Lower leg skin (tissue), 4 donors: ENCODE data around the gene RBM20. TPM values are rescaled to one million over a fixed set of nuclear protein-coding genes. Genes with fewer than 3 reads are reported as not detected.

Experiments used
- DNase-seq, 2 donors: peaks; one replicate each; pipeline ENCODE4 v3.0.0-alpha.2; 2019; ENCODE audit warnings: low spot score in 2 of 2
- H3K4me3 ChIP-seq: fragments of 200-600 bp; sonication (generic); 2 replicates; pipeline ENCODE4 v1.5.1; 2017; ENCODE audit warnings: mild to moderate bottlenecking, low read depth; ENCODE audit not compliant: poor library complexity, severe bottlenecking
- POLR2A ChIP-seq, 2 donors: fragments of 450-650 bp; IDR thresholded peaks; one replicate each; pipeline ENCODE4 v1.6.1; 2016 to 2017; ENCODE audit warnings: antibody characterized with exemption in 2 of 2, mild to moderate bottlenecking in 1 of 2, moderate library complexity in 1 of 2
- WGBS, 2 donors: methylation state at CpG; one replicate each; pipeline ENCODE4 v1.1.5; 2018; 5-methylcytosine and 5-hydroxymethylcytosine counted together
- intact Hi-C: fragments of 100-400 bp; cut with DNase I; formaldehyde crosslinking; loops from one replicate; pipeline ENCODE4 v1.15.0; 2023; ENCODE audit warnings: low total_unique reads
- total RNA-seq, 4 donors: library from RNA; depleted of rRNA; stranded (reverse); fragments of >200 nt; gene quantifications; one replicate each; pipeline ENCODE4 v1.1.0, GENCODE V29; 2016
- TF ChIP-seq, protein P1 (sequence below), 3 donors: fragments of 450-650 bp; IDR thresholded peaks; one replicate each; pipeline ENCODE4 v1.5.1; 2016; ENCODE audit warnings: antibody characterized with exemption in 3 of 3, mild to moderate bottlenecking in 3 of 3, moderate library complexity in 2 of 3

RBM20 gene
- total RNA-seq, 4 donors from 2014 or later: 0.66 to 6.2 (median 3.5) TPM

DNA sequence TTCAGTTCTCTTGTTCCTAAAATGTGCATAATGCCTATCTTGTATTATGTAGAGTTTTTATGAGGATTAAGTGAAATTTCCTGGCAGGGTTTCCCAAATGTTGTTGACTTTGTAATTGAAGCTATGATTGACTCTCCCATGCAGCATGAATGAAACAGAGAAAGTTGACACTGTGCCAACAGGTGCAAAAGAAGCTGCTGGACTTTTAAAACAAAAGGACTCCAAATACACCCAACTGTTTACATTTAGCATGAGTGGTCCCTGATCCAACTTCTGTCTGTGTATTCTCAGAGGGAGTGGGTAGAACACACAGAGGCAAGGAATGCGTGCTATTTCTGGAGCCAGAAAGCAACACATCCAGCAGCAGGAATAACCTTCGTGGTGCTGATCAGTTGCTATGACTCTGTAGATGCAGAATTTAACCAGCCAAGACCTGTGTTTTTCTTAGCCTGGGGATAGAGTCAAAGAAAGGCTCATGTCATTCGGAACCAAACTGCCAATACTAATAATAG lies 14.4 kb upstream of the RBM20 start:
- intact Hi-C loops: no loop called here
- TF ChIP-seq, protein P1, sequence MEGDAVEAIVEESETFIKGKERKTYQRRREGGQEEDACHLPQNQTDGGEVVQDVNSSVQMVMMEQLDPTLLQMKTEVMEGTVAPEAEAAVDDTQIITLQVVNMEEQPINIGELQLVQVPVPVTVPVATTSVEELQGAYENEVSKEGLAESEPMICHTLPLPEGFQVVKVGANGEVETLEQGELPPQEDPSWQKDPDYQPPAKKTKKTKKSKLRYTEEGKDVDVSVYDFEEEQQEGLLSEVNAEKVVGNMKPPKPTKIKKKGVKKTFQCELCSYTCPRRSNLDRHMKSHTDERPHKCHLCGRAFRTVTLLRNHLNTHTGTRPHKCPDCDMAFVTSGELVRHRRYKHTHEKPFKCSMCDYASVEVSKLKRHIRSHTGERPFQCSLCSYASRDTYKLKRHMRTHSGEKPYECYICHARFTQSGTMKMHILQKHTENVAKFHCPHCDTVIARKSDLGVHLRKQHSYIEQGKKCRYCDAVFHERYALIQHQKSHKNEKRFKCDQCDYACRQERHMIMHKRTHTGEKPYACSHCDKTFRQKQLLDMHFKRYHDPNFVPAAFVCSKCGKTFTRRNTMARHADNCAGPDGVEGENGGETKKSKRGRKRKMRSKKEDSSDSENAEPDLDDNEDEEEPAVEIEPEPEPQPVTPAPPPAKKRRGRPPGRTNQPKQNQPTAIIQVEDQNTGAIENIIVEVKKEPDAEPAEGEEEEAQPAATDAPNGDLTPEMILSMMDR (IDR thresholded peaks at IDR 0.05): no peak
- no peak for TF ChIP-seq POLR2A (IDR thresholded peaks at IDR 0.05)
- no peak for DNase-seq
- WGBS, 2 donors: 30 to 54% methylated on average over 3 of the region's 3 CpGs
- no peak overlapping the region for H3K4me3 ChIP-seq

DNA sequence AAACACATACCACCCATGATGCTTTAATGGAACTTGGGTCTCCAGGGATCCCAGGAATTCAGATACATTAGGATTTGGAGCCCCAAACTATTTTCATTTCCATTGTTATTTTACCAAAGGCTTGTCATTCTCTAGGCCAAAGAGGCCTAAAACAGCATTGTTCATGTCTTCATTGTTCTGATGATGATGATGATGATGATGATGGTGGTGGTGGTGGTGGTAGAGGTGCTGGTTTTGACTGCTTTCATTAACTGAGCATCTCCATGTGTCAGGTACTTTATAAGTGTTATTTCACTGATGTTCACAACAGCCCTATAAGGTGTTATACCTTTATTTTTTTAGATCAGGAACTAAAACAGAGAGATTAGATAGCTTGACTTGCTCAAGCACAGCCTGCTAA lies 12.2 kb upstream of the RBM20 start:
- intact Hi-C loops: no loop called here
- DNase-seq: no peak
- TF ChIP-seq, protein P1 (IDR thresholded peaks at IDR 0.05): no peak
- no peak for TF ChIP-seq POLR2A (IDR thresholded peaks at IDR 0.05)
- no peak overlapping the region for H3K4me3 ChIP-seq

DNA sequence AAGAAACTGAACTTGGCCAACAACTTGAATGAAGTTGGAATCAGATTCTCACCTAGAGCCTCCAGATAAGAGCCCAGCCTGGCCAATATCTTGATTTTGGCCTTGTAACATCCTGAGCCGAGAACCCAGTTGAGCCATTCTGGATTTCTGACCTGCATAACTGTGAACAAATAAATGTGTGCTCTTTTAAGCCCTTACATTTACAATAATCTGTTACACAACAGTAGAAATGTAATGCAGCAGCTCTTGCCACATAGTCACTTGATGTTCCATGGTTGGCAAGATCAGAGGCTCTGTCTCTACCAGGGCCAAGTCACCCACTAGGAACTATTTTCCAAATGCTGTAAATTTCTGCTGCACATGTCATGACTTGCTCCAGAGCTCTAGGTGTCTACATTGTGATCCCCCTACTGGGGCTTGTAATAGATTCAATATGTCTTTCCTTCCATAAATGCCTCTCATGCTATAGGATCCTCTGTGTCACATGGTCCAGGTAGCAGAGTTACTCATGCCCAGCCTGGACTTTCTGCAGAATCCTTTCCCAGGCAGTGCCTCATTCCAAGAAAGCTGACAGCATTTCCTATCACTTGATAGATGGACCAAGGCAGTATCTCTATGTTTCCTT lies 11.4 kb upstream of the RBM20 start:
- no peak overlapping the region for H3K4me3 ChIP-seq
- intact Hi-C loops: no loop called here
- 82 to 100% methylated on average over 1 of the region's 1 CpG for WGBS, 2 donors
- no peak for DNase-seq
- TF ChIP-seq POLR2A (IDR thresholded peaks at IDR 0.05): no peak
- TF ChIP-seq, protein P1 (IDR thresholded peaks at IDR 0.05): no peak

DNA sequence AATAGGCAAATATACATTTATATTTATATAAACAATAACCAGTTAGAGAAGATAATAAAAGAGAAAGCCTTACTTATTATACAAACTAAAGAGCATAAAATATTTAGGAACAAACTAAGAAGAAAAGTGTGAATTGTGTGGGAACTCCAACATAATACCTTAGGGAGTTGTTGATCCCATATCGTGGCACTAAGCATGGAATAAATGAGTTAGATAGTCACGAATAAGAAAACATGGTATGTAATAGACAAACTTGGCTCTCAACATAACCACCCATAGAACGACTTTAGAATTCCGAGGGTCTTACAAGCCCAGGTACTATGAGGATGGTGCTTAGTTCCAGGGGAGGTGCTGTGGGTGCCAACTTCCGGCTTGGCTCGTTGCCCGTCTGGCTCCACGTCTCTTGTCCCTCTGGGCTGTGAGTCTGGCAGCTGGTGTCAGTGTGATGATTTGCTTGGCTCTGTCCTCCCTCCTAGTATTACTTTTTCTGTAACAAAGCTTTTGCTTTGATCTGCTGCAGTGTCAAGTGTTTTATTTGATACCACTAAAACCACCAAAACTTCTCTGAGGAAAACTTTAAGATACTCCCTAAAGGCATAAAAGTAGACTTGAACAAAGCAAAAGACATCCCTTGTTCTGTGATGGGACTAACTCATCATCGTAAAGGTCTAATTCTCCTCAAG lies 9.5 kb upstream of the RBM20 start:
- intact Hi-C loops: no loop called here
- H3K4me3 ChIP-seq: no peak overlapping the region
- DNase-seq: no peak
- TF ChIP-seq POLR2A (IDR thresholded peaks at IDR 0.05): no peak
- TF ChIP-seq, protein P1 (IDR thresholded peaks at IDR 0.05): no peak
- WGBS, 2 donors: 32 to 37% methylated on average over 9 of the region's 9 CpGs

DNA sequence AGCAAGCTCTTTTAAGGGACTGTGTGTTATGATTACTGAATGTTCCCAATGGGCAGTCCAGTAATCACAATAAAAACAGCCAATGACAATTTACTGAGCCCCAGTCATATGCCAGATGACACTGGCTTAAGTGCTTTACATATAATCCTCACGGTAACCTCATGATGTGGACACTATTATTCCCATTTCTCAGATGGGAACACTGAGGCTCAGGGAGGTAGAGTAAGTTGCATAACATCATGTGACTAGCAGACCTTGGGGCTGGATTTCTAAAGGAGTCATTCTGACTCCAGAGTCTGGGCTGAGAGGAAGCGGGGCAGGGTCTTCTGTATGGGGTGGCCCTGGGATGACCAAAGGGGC lies 7.6 kb upstream of the RBM20 start:
- no peak for TF ChIP-seq POLR2A (IDR thresholded peaks at IDR 0.05)
- TF ChIP-seq, protein P1 (IDR thresholded peaks at IDR 0.05): no peak

More for the DNA sequence above, 7.6 kb upstream of the RBM20 start:
- intact Hi-C loops: no loop called here
- WGBS, 2 donors: 84 to 96% methylated on average over 2 of the region's 2 CpGs
- no peak overlapping the region for H3K4me3 ChIP-seq
- DNase-seq: no peak
